HepG2 (cell line): Measurements from ENCODE around the gene PKM. TPM values are rescaled to one million over a fixed set of nuclear protein-coding genes. Genes with fewer than 3 reads are reported as not detected.

Experiments
- ATAC-seq: fragments of 200-7000 bp; cut with Tn5 transposase; 3 replicates; pipeline ENCODE4 v1.9.1; 2020; ENCODE audit warnings: mild to moderate bottlenecking, moderate library complexity
- BruUV-seq: library from RNA; stranded (reverse); fragments of 400-500 nt; replicated peaks from 2 replicates; lab custom pipeline; 2021; lab: Mats Ljungman, UMichigan
- CTCF ChIA-PET: fragments of 300-600 bp; formaldehyde crosslinking; extraction: SDS; loops from one replicate; lab custom pipeline; 2021; ENCODE audit warnings: low total read pairs, inconsistent platforms, low intra/inter-chr PET ratio; lab: Yijun Ruan, JAX
- POLR2A ChIA-PET: fragments of 350-600 bp; sonication (Branson Sonifier 250); formaldehyde crosslinking; loops from one replicate; lab custom pipeline; 2020; ENCODE audit warnings: antibody characterized with exemption, inconsistent platforms; lab: Yijun Ruan, JAX
- DNase-seq: peaks from one replicate; pipeline ENCODE4 v3.0.0-alpha.2; 2015; ENCODE audit warnings: low spot score
- FAIRE-seq: peaks from 3 replicates; lab custom pipeline; 2011; peaks lifted over from hg19 to GRCh38; lab: Jason Lieb, UNC
- H2AFZ ChIP-seq: one replicate; pipeline ENCODE4 v1.6.1; 2011; ENCODE audit warnings: low read length, inconsistent platforms
- H3K27ac ChIP-seq: fragments of 300-600 bp; 3 replicates; pipeline ENCODE4 v1.8.0; 2011; ENCODE audit warnings: mixed run types, mild to moderate bottlenecking, mixed read lengths, low read length, inconsistent platforms; ENCODE audit not compliant: insufficient read depth; ENCODE audit errors: extremely low read length
- H3K27me3 ChIP-seq, 2 experiments: fragments of 200-600 bp in 1 of 2; 2 replicates in 1 of 2; 3 replicates in 1 of 2; pipeline versions ENCODE4 v1.6.0 to v1.8.0; 2011; ENCODE audit warnings: low read length in 2 of 2, mild to moderate bottlenecking in 2 of 2, moderate library complexity in 2 of 2, inconsistent platforms in 1 of 2; ENCODE audit not compliant: insufficient read depth in 2 of 2, control insufficient read depth in 1 of 2
- H3K36me3 ChIP-seq, 2 experiments: fragments of 200-600 bp in 1 of 2; replicated peaks in 1 of 2; 2 replicates in 1 of 2; 3 replicates in 1 of 2; pipeline versions ENCODE4 v1.5.1 to v1.8.0; 2011; ENCODE audit warnings: low read length in 2 of 2, inconsistent platforms in 1 of 2; ENCODE audit not compliant: insufficient read depth in 2 of 2, control insufficient read depth in 1 of 2
- H3K4me1 ChIP-seq: 2 replicates; pipeline ENCODE4 v1.5.1; 2012; ENCODE audit warnings: low read length, inconsistent platforms; ENCODE audit not compliant: insufficient read depth
- H3K4me2 ChIP-seq: 2 replicates; pipeline ENCODE4 v1.6.0; 2011; ENCODE audit warnings: low read depth, low read length, inconsistent platforms
- H3K4me3 ChIP-seq, 3 experiments: fragments of 200-600 bp in 1 of 3; sonication (generic), shearing (Covaris generic) in 1 of 3; replicated peaks in 1 of 3; 2 replicates each; pipeline ENCODE4 v1.5.1; 2011 to 2016; ENCODE audit warnings: low read length in 3 of 3, inconsistent platforms in 2 of 3, low read depth in 2 of 3, mild to moderate bottlenecking in 2 of 3, control low read depth in 1 of 3, mixed read lengths in 1 of 3; ENCODE audit not compliant: insufficient read depth in 1 of 3
- H3K79me2 ChIP-seq: one replicate; pipeline ENCODE4 v1.6.1; 2011; ENCODE audit warnings: low read length, inconsistent platforms; ENCODE audit not compliant: insufficient read depth
- H3K9ac ChIP-seq: 2 replicates; pipeline ENCODE4 v1.6.0; 2011; ENCODE audit warnings: mild to moderate bottlenecking, low read depth, low read length, inconsistent platforms; ENCODE audit not compliant: insufficient read depth
- H3K9me3 ChIP-seq: 2 replicates; pipeline ENCODE4 v1.5.1; 2012; ENCODE audit warnings: mild to moderate bottlenecking, low read length
- H4K20me1 ChIP-seq: 2 replicates; pipeline ENCODE4 v1.6.0; 2011; ENCODE audit warnings: inconsistent platforms, mild to moderate bottlenecking, low read length, moderate library complexity; ENCODE audit not compliant: insufficient read depth
- HNRNPL ChIP-seq: fragments of 200-400 bp; formaldehyde crosslinking; IDR thresholded peaks from 2 replicates; pipeline ENCODE4 v1.6.1; 2017; ENCODE audit warnings: mild to moderate bottlenecking, low read depth, low read length
- KDM5A ChIP-seq: fragments of 200-600 bp; sonication (generic); IDR thresholded peaks from 2 replicates; pipeline ENCODE4 v1.7.0; 2018; ENCODE audit warnings: antibody characterized with exemption, mild to moderate bottlenecking, low read length, borderline replicate concordance
- POLR2G ChIP-seq: fragments of 200-400 bp; formaldehyde crosslinking; IDR thresholded peaks from 2 replicates; pipeline ENCODE4 v1.6.1; 2018; ENCODE audit warnings: mild to moderate bottlenecking, low read depth, low read length, moderate library complexity
- RBM22 ChIP-seq: fragments of 200-400 bp; formaldehyde crosslinking; optimal IDR thresholded peaks from 2 replicates; pipeline ENCODE3; 2017; ENCODE audit warnings: mild to moderate bottlenecking, low read length, moderate library complexity
- RFXANK ChIP-seq: IDR thresholded peaks from 2 replicates; pipeline ENCODE4 v1.6.1; 2016
- TMF1 ChIP-seq: sonication (generic); formaldehyde crosslinking; IDR thresholded peaks from 2 replicates; pipeline ENCODE4 v1.8.1; 2022; ENCODE audit warnings: low read depth, missing genetic modification reagents
- ZNF17 ChIP-seq: sonication (generic); formaldehyde crosslinking; IDR thresholded peaks from 2 replicates; pipeline ENCODE4 v1.5.0; 2020; ENCODE audit warnings: mild to moderate bottlenecking, missing genetic modification reagents
- ZNF382 ChIP-seq: sonication (generic); formaldehyde crosslinking; IDR thresholded peaks from 2 replicates; pipeline ENCODE4 v1.5.0; 2020; ENCODE audit warnings: missing genetic modification reagents, mild to moderate bottlenecking, borderline replicate concordance
- ZNF557 ChIP-seq: sonication (generic); formaldehyde crosslinking; IDR thresholded peaks from 2 replicates; pipeline ENCODE4 v1.4.0; 2020; ENCODE audit warnings: missing genetic modification reagents
- ZNF570 ChIP-seq: sonication (generic); formaldehyde crosslinking; IDR thresholded peaks from 2 replicates; pipeline ENCODE4 v1.4.0; 2020; ENCODE audit warnings: mild to moderate bottlenecking, missing genetic modification reagents, borderline replicate concordance
- ZSCAN29 ChIP-seq: sonication (generic); formaldehyde crosslinking; conservative IDR thresholded peaks from 2 replicates; pipeline ENCODE4 v1.4.0; 2020; ENCODE audit warnings: mild to moderate bottlenecking, missing genetic modification reagents
- WGBS: methylation state at CpG from one replicate; pipeline ENCODE4 v1.1.6; 2017; ENCODE audit warnings: low lambda C conversion rate; 5-methylcytosine and 5-hydroxymethylcytosine counted together
- in situ Hi-C: cut with HindIII; loops from 2 replicates; pipeline ENCODE4 v1.10.0; 2017; ENCODE audit warnings: low pct_unique_long_range_greater_than_20kb; ENCODE audit not compliant: extremely low pct_ligation_motif_present
- intact Hi-C: fragments of 100-400 bp; cut with micrococcal nuclease; formaldehyde crosslinking; loops from one replicate; pipeline ENCODE4 v1.10.0; 2022; ENCODE audit not compliant: unreplicated experiment
- polyA plus RNA-seq, 8 experiments: library from polyadenylated mRNA; depleted of rRNA in 3 of 8; stranded (reverse) in 7 of 8; unstranded in 1 of 8; fragments of >200 nt; fragmentation: Illumina TruSeq in 4 of 8; extraction: Trizol in 4 of 8; gene quantifications; 2 replicates each; pipeline versions ENCODE4 v1.2.1 to v1.2.3, GENCODE V29; 2011 to 2016; ENCODE audit warnings: low read depth in 4 of 8, missing spikeins in 1 of 8, mixed read lengths in 1 of 8; ENCODE audit not compliant: insufficient read depth in 1 of 8
- total RNA-seq, 5 experiments: library from RNA; depleted of rRNA; stranded (reverse); fragments of >200 nt; fragmentation: Illumina TruSeq; extraction: Trizol; gene quantifications; 2 replicates each; pipeline ENCODE4 v1.2.3, GENCODE V29; 2016; ENCODE audit warnings: low read depth in 1 of 5

Gene PKM
- total and polyA plus RNA-seq, 2 of the 13 experiments (the other 11 are each of a cell fraction or from before 2014, with no cell fraction given) = 488 to 780 TPM

DNA sequence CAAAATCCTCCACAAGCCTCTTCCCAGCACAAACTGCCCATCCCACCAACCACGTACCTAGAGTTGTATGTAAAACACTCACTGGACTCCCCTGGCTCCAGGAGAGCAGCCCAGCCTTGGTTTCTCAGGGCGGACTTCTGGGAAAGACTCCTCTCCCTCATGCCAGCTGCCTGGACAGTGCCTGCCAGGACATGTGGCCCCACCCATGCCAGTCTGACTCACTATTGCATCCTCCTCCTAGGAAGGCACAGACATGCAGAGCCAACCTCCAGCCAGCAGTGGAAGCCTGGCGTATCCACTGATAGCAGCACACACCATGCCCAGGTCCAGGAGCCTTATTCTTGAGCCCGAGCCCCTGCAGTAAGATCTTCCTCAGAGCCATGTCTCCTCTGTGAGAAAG is 8.6 kb downstream of the PKM start (continued):
- TF ChIP-seq HNRNPL = 0 out of 2 replicates have a peak, but pooled peaks have one; percentile 23
- TF ChIP-seq ZNF382 = no peak
- TF ChIP-seq TMF1 (CRISPR knock-in tag) = no peak
- no peak for TF ChIP-seq ZNF570 (CRISPR knock-in tag)
- peak; percentile 88 for TF ChIP-seq RBM22
- 0 out of 2 replicates have a peak, but pooled peaks have one; percentile 9 for TF ChIP-seq POLR2G
- TF ChIP-seq, all 625 proteins: peak for 7

DNA sequence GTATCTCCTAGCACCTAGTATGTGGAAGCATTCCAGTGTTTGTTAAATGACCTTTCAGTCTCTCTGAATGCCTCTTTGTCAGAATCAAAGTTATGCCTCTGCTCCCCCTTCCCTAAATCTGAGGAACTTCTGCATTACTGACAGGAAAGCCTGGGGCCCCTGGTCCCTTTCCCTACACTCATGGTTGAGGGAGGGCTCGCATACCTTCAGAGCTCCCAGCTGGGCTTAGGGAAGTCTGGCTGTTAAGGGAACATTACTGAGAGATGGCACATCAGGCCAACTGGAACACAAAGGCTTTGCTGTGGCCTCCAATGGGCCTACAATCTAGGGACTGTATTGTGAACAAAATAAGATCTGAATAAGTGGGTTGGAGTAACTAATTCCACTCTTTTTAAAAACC is 10.3 kb downstream of the PKM start:
- no peak for DNase-seq
- CTCF ChIA-PET = no interaction called here
- ATAC-seq = peak; percentile 31; the same call in 1 of the 3 replicates
- no peak for FAIRE-seq
- H2AFZ ChIP-seq = no peak overlapping the region
- no peak overlapping the region for H3K4me3 ChIP-seq
- no peak overlapping the region for H3K27ac ChIP-seq
- H3K27me3 ChIP-seq = no peaks in the 10 kb centered on the region
- POLR2A ChIA-PET = interaction anchor here (1.5 kb wide), 1 partner anchor 10 kb away, joined by 3 read pairs; no protein-coding TSS in a partner anchor
- peaks cover 83% of the 10 kb centered on the region for H3K4me1 ChIP-seq
- no peak overlapping the region for H3K4me2 ChIP-seq
- BruUV-seq = no TSS peak
- no peak overlapping the region for H3K9ac ChIP-seq
- intact Hi-C loops (no loop called here), in situ Hi-C loops (no loop called here)
- 100% methylated on average over 1 of the region's 1 CpG for WGBS
- TF ChIP-seq ZNF17 (CRISPR knock-in tag) (no peak), ZSCAN29 (CRISPR knock-in tag) (no peak), ZNF557 (CRISPR knock-in tag) (no peak), POLR2G (peak; percentile 6; the same call in 1 of the 2 replicates), RFXANK (CRISPR knock-in tag) (no peak), KDM5A (no peak)
- TF ChIP-seq, all 625 proteins: peak for 1
- H3K79me2 ChIP-seq = peaks cover 69% of the 10 kb centered on the region
- H3K9me3 ChIP-seq = no peaks in the 10 kb centered on the region
- peaks cover 29 to 88% of the 10 kb centered on the region in 2 experiments for H3K36me3 ChIP-seq
- peaks cover 95% of the 10 kb centered on the region for H4K20me1 ChIP-seq
